Vagina (tissue), 2 donors: ENCODE results near the gene SLC19A2.

Experiments
- POLR2A ChIP-seq, 2 donors: fragments of 450-650 bp; IDR thresholded peaks; one replicate each; pipeline ENCODE4 v1.6.1; 2017; ENCODE audit warnings: antibody characterized with exemption in 2 of 2, mild to moderate bottlenecking in 2 of 2, moderate library complexity in 2 of 2
- POLR2AphosphoS5 ChIP-seq, 2 donors: sonication (generic); formaldehyde crosslinking; IDR thresholded peaks; one replicate each; pipeline ENCODE4 v1.9.0; 2017; ENCODE audit warnings: antibody characterized with exemption in 2 of 2, mild to moderate bottlenecking in 2 of 2, low read depth in 1 of 2; ENCODE audit not compliant: insufficient read depth in 1 of 2

- TF ChIP-seq POLR2A (IDR thresholded peaks at IDR 0.05) (no peak), POLR2AphosphoS5 (IDR thresholded peaks at IDR 0.05; ENCODE audit: insufficient read depth in 1 of 2, low read depth in 1 of 2) (peak; percentile 46 to 94)
These were observed 25.7 kb upstream of the SLC19A2 start for GRCh38 chr1:169511316-169512005.
